Measurements from ENCODE around the gene CEMIP.

The CEMIP gene

GRCh38 chr15:80891006-80891405, 111.8 kb downstream of the CEMIP start:
- DNase-seq (ENCODE audit: low read depth): no peak

GRCh38 chr15:80892414-80892813, 113.2 kb downstream of the CEMIP start:
- no peak for DNase-seq (ENCODE audit: low read depth)

GRCh38 chr15:80893777-80894176, 114.6 kb downstream of the CEMIP start:
- no peak for DNase-seq (ENCODE audit: low read depth)

- DNase-seq (ENCODE audit: low read depth): no peak
Observed at GRCh38 chr15:80895091-80895490, 115.9 kb downstream of the CEMIP start.

DNA sequence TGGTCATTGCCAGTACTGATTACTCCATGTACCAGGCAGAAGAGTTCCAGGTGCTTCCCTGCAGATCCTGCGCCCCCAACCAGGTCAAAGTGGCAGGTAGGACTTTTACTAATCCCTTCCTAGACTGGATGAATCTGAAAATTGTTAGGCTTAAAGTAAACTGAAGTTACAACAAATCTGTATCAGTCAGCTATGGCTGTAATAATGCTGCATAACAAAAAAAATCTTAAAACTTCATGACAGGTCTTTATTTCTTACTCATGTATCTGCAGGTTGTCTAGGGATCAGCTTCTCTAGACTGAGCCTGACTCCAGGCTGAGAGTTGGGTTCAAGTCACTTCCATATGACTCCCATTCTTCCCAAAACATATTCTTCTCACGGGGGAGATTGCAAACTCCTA, 116.8 kb downstream of the CEMIP start:
- no peak for DNase-seq (ENCODE audit: low read depth)

DNA sequence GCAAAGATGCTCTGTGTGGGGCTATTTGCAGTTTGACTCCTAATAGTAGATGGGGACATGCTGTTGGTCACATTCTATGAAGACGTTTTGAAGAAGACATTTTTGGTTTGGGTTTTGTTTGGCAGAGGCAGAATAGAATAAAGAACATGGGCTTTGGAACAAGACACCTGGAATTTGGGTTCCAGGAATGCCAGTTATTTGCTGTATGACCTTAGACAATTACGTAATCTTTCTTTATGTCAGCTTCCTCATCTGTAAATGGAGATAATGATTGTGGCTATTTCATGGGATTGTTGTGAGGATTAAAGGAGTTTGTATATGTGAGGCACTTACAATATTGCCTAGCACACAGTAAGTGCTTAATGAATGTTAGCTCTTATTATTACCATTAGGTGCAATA, 118.9 kb downstream of the CEMIP start:
- DNase-seq (ENCODE audit: low read depth): no peak

- DNase-seq (ENCODE audit: low read depth): no peak
Observed at GRCh38 chr15:80902298-80902801, 123.2 kb downstream of the CEMIP start.

GRCh38 chr15:80904998-80905397, 125.8 kb downstream of the CEMIP start:
- no peak for DNase-seq (ENCODE audit: low read depth)

DNA sequence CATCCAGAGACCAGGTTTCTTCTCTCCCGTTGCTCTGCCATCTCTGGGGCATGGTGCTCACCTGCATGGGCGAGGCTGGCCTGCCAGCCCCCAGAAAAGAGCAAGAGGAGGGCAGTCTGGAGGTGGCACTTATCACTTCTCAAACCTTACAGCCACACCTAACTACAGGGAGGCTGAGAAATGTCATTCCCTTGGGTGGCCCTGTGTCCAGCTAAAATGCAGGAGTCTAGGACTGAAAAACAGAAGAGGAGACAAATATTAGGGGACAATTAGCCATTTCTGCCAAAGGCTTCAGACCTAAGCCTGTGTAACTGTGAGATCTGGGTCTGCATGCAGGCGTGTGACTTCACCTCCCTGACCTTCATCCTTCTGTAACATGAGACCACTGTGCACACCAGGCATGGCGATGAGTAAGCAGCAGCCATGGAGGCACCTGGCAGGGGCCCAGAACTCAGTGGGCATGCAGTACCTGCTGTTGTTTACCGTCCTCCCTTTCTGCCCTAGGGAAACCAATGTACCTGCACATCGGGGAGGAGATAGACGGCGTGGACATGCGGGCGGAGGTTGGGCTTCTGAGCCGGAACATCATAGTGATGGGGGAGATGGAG, 127.1 kb downstream of the CEMIP start:
- no peak for DNase-seq (ENCODE audit: low read depth)

DNA sequence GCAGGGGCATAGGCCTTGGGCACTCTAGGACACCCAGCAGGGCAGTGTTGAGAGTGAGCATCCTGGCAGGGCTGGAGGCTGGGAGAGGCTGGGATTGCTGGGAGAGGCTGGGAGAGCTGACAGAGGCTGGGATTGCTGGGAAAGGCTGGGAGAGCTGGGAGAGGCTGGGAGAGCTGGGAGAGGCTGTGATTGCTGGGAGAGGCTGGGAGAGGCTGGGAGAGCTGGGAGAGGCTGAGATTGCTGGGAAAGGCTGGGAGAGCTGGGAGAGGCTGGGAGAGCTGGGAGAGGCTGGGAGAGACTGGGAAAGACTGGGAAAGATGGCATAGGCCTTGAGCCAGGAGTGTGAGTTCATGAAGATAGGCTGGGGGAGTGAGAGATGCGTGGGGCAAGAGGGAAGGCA, 132.7 kb downstream of the CEMIP start:
- no peak for DNase-seq (ENCODE audit: low read depth)

DNA sequence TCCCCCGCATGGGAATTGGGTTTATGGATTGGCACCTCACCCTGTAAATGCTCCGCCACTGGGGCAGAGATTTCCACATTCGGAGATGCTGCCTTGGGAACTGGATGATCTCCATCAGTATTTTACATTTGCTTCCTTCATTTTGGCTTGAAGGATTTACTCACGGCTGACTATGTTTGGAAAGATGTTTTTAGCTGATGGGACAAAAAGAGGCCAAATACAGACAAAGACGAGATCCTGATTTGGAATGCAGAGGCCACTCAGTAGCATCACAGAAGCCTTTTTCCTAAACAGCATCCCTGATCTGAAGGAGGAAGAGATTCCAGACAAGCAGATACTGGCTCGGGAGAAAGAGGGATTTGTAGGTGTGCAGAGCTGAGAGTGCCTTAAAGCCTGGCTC, 133.5 kb downstream of the CEMIP start:
- no peak for DNase-seq (ENCODE audit: low read depth)

DNA sequence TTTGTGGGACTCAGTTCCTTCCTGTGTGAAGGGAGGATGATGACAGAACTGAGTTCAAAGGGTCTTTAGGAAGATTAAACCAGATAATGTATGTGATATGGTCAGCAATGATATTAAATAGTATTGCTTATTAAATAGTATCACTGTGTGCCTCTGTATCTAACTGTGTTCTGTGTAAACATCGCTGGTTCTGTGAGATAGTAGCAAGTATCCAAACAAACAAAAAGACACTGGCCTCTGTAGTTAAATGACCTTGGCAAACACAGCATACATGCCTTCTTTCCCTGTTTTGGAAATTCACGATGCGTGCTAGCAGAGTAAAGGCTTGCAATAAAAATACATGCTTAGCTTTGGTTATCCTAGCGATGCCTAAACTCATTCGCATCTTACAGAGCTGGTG, 134.4 kb downstream of the CEMIP start:
- no peak for DNase-seq (ENCODE audit: low read depth)

GRCh38 chr15:80915472-80915871, 136.3 kb downstream of the CEMIP start:
- no peak for DNase-seq (ENCODE audit: low read depth)

DNA sequence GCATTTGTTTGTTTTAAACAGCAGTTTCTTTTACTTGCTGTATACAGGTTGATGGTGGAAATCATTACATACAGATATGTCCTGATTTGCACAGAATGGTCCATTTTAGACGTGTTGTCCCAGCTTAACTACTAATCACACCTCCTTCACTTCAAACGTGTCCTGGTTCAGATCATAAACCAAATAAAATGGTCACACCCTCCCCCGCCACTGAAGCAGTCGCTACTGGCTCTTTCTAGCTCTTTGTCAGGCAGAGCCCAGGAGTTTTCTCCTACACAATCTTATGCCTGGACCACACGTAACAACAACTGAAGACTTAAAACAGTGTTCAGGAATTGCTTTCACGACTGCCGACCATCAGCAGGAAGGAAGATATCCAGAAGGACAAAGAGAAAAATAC, 136.9 kb downstream of the CEMIP start:
- no peak for DNase-seq (ENCODE audit: low read depth)

- no peak for DNase-seq (ENCODE audit: low read depth)
Observed at GRCh38 chr15:80918196-80918783, 139.1 kb downstream of the CEMIP start.

GRCh38 chr15:80920271-80920699, 141.1 kb downstream of the CEMIP start:
- no peak for DNase-seq (ENCODE audit: low read depth)

- no peak for DNase-seq (ENCODE audit: low read depth)
Observed at GRCh38 chr15:80921736-80922410, 142.7 kb downstream of the CEMIP start.

- no peak for DNase-seq (ENCODE audit: low read depth)
Observed at GRCh38 chr15:80923668-80924067, 144.5 kb downstream of the CEMIP start.

DNA sequence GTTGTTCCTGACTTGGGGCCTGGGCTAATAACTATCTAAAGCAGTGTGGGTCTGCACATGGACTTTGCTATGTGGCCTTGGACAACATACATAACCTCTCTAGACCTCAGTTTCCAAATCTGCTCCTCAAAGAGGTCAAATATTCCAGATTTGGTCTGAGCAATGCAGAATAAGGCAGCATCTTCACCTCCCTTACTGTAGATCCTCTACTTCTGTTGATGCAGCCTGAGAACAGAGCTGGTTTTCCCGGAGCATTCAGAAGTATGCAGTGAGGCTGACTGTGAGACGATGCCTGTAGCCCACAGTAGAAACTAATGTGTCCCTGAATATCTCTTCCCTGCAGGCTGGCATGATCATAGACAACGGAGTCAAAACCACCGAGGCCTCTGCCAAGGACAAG, 145.1 kb downstream of the CEMIP start:
- DNase-seq (ENCODE audit: low read depth): no peak

DNA sequence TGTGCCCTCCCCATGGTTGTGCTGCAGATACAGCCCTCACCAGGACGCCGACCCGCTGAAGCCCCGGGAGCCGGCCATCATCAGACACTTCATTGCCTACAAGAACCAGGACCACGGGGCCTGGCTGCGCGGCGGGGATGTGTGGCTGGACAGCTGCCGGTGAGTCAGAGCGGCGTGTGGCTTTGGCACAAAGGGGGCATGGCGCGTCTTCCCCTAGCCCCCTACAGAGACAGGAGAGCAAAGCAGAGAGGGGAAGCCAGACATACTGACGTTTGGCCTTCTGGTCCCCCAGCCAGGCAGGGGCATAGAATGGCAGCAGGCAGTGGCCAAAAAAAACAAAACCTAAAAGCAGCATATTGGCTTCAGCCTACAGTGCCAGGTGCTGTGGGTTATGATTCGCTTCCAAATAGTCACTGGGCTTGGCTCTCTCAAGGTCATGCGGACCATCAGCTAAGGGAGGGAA, 146.5 kb downstream of the CEMIP start:
- no peak for DNase-seq (ENCODE audit: low read depth)

GRCh38 chr15:80926126-80926525, 147.0 kb downstream of the CEMIP start:
- no peak for DNase-seq (ENCODE audit: low read depth)

- DNase-seq (ENCODE audit: low read depth): no peak
Observed at GRCh38 chr15:80929225-80929624, 150.1 kb downstream of the CEMIP start.

GRCh38 chr15:80929689-80930088, 150.5 kb downstream of the CEMIP start:
- no peak for DNase-seq (ENCODE audit: low read depth)
